ENCODE measurements around the gene SOCS6. TPM values are rescaled to one million over a fixed set of nuclear protein-coding genes. Genes with fewer than 3 reads are reported as not detected.

SOCS6 gene
- total RNA-seq, 4 donors from 2014 or later, result 12.8 to 26.8 (median 16.3) TPM

DNA sequence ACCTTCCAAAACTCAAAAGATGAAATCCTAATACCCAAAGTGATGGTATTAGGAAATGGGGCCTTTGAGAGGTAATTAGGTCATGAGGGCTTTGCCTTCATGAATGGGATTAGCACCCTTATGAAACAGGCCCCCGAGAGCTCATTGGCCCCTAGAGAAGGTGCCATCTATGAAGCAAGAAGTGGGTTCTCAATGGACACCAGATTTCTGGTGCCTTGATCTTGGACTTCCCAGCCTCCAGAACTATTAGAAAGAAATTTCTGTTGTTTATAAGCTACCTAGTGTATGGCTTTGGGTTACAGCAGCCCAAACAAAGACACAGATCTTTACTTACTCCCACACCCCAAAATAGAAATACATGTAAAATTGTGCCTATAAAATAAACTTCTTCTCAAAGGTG is 45.4 kb downstream of the SOCS6 start:
- peak overlapping the region; percentile 56 to 91 (median 74) for H3K27ac ChIP-seq
- TF ChIP-seq POLR2A (IDR thresholded peaks at IDR 0.05), result no peak
- TF ChIP-seq, protein P1, sequence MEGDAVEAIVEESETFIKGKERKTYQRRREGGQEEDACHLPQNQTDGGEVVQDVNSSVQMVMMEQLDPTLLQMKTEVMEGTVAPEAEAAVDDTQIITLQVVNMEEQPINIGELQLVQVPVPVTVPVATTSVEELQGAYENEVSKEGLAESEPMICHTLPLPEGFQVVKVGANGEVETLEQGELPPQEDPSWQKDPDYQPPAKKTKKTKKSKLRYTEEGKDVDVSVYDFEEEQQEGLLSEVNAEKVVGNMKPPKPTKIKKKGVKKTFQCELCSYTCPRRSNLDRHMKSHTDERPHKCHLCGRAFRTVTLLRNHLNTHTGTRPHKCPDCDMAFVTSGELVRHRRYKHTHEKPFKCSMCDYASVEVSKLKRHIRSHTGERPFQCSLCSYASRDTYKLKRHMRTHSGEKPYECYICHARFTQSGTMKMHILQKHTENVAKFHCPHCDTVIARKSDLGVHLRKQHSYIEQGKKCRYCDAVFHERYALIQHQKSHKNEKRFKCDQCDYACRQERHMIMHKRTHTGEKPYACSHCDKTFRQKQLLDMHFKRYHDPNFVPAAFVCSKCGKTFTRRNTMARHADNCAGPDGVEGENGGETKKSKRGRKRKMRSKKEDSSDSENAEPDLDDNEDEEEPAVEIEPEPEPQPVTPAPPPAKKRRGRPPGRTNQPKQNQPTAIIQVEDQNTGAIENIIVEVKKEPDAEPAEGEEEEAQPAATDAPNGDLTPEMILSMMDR (IDR thresholded peaks at IDR 0.05 in 4 of 5, conservative IDR thresholded peaks at IDR 0.05 in 1 of 5), result no peak

DNA sequence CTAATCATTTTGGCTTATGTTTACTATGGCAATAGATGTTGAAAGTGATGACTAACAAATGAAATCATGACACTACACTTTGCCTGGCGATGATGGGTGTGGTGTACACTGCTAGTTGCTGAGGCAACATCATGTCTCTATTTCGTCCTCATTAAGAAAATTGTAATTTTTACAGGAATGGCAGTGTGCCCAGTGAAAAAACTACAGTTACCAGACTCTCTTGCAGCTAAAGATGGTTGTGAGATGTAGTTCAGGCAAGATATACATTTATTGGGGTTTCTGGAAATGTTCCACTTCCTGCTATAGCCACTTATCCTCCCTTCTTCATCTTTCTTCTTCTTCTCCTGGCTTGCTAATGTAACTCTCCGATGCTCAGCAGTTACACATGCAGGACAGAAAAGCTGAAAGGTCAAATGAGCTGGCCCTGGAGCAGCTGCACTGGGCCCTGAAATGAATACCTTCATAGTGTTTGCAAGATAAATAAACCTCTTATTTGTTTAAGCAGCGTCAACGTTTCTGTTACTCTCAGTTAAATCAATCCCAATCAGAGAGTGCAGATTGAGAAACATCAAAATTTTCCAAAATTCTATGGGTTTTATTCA is 46.0 kb downstream of the SOCS6 start:
- Histone ChIP-seq H3K27me3 (no peaks in the 10 kb centered on the region), H3K36me3 (peaks cover 0 to 6% of the 10 kb centered on the region in 2 donors), H3K4me1 (peaks cover 33% of the 10 kb centered on the region in 2 donors), H3K9me3 (peaks cover 0 to 11% (median 0%) of the 10 kb centered on the region in 3 donors), H3K4me3 (no peak overlapping the region), H3K27ac (peak overlapping the region in 3 of 4 donors; percentile 3 to 91 (median 88))
- intact Hi-C loops (cut with DNase I; ENCODE audit: low total_unique reads), result loop anchor here (5.0 kb wide), 2 partner anchors 48 to 128 kb away; partner anchors contain the start of genes RTTN and SOCS6
- no peak for TF ChIP-seq POLR2A (IDR thresholded peaks at IDR 0.05)
- TF ChIP-seq, protein P1 (IDR thresholded peaks at IDR 0.05 in 4 of 5, conservative IDR thresholded peaks at IDR 0.05 in 1 of 5), result no peak
- DNase-seq (no peak), ATAC-seq (no peak)
- in situ Hi-C loops (cut with MboI; ENCODE audit: low sequenced_read_pairs in 4 of 4), result no loop called here

More for the DNA sequence above, 45.4 kb downstream of the SOCS6 start:
- Histone ChIP-seq H3K27me3 (no peaks in the 10 kb centered on the region), H3K36me3 (peaks cover 0 to 3% of the 10 kb centered on the region in 2 donors), H3K9me3 (peaks cover 0 to 11% (median 0%) of the 10 kb centered on the region in 3 donors), H3K4me1 (peaks cover 27 to 35% of the 10 kb centered on the region in 2 donors), H3K4me3 (no peak overlapping the region)
- in situ Hi-C loops (cut with MboI; ENCODE audit: low sequenced_read_pairs in 4 of 4), result no loop called here
- intact Hi-C loops (cut with DNase I; ENCODE audit: low total_unique reads), result no loop called here
- no peak for ATAC-seq
- no peak for DNase-seq

DNA sequence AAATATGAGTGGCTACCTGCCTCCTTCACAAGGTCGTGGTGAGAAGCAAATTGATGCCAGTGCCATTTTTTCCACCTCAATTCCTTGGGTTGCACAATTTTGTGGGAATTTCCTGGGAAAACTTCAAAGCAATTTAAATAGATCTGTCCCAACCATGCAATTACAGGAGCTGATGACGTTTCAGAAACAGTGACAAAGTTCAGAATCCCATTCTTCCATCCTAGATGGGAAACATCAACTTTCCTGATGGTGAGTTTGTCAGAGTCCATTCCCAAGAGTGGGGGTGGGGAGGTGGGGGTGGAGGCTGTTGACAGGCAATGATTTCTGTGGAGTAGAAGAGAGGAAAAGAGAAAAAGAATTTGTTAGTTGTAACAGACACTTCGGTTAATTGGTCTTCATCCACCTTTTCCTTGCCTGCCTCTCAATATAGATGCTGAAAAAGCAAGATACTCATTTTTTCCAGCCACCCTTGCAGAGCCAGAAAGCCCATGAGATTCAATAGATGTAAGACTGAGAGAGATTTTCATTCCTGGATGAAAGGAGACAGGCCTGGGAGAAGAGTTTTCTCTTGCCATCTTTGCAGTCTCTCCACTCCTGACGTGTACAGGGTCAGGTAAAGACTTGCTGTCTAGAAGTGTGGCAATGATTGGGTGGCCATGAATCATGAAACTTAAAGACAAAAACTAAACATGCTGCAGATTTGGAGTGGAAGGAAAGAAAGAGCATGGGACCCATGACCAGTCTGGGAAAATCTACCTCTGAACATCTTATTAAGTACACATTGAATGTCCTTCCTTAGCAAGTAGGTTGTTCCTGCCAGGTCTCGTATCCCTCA is 47.3 kb downstream of the SOCS6 start:
- no peak overlapping the region for H3K4me3 ChIP-seq
- TF ChIP-seq, protein P1 (IDR thresholded peaks at IDR 0.05 in 4 of 5, conservative IDR thresholded peaks at IDR 0.05 in 1 of 5), result no peak
- no peak for TF ChIP-seq POLR2A (IDR thresholded peaks at IDR 0.05)
- peaks cover 0 to 11% (median 0%) of the 10 kb centered on the region in 3 donors for H3K9me3 ChIP-seq
- ATAC-seq, result no peak
- peak overlapping the region; percentile 82 to 91 (median 87) for H3K27ac ChIP-seq
- H3K4me1 ChIP-seq, result peaks cover 33% of the 10 kb centered on the region in 2 donors
- H3K27me3 ChIP-seq, result no peaks in the 10 kb centered on the region
- no peak for DNase-seq
- intact Hi-C loops (cut with DNase I; ENCODE audit: low total_unique reads), result loop anchor here (5.0 kb wide), 2 partner anchors 49 to 129 kb away; partner anchors contain the start of genes RTTN and SOCS6
- in situ Hi-C loops (cut with MboI; ENCODE audit: low sequenced_read_pairs in 4 of 4), result no loop called here
- peaks cover 0 to 6% of the 10 kb centered on the region in 2 donors for H3K36me3 ChIP-seq

DNA sequence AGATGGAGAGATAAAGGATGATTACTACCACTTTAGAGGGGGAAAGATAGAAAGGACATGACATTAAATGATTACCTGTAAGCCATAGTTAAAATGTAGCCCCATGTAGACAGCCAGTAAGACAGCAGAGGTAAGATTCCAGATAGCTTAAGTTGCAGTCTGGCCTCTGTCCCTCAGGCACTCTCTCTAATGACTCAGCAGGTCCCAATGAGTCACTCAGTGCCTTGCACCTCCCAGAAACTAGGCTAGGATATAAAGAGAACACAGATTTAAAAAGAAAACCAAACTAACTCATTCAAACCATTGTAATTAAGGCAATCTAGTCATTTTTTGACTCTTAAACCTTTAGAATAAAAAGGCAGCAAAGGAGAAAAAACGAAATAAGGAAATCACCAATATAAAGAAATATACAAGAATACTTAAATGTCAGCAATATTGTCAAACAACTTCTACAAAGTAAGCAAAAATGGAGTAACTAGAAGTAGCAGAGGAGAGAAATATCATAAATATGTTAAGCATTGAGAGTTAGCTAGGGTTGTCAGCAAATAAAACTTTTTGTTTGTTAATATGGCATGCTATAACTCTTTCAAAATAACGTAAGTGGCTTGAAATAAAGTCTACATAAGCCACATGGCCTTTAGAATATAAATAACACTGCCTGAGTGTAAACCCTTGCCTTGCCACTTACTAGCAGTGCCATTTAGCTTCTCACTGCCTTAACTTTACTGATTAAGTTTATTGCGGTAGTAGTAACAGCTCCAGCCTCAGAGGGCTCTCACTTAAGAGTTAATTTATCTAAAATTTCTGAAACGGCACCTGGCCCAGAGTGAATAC is 48.5 kb downstream of the SOCS6 start:
- in situ Hi-C loops (cut with MboI; ENCODE audit: low sequenced_read_pairs in 4 of 4), result no loop called here
- H3K27ac ChIP-seq, result peak overlapping the region; percentile 82 to 91 (median 87)

More for the DNA sequence above, 48.5 kb downstream of the SOCS6 start:
- H3K27me3 ChIP-seq, result no peaks in the 10 kb centered on the region
- TF ChIP-seq, protein P1 (IDR thresholded peaks at IDR 0.05 in 4 of 5, conservative IDR thresholded peaks at IDR 0.05 in 1 of 5), result no peak
- no peak for TF ChIP-seq POLR2A (IDR thresholded peaks at IDR 0.05)
- H3K36me3 ChIP-seq, result peaks cover 0 to 6% of the 10 kb centered on the region in 2 donors
- peak overlapping the region in 2 of 4 donors; percentile 21 to 23 for H3K4me3 ChIP-seq
- intact Hi-C loops (cut with DNase I; ENCODE audit: low total_unique reads), result loop anchor here (5.0 kb wide), 2 partner anchors 50 to 130 kb away; partner anchors contain the start of genes RTTN and SOCS6
- ATAC-seq (peak; percentile 99 to 100), DNase-seq (peak; percentile 73 to 85)
- H3K9me3 ChIP-seq, result peaks cover 0 to 11% (median 0%) of the 10 kb centered on the region in 3 donors
- peaks cover 33% of the 10 kb centered on the region in 2 donors for H3K4me1 ChIP-seq
